ENCODE results near the gene CST11.

CST11 gene

GRCh38 chr20:23419995-23420901, 32.4 kb downstream of the CST11 start:
- peak; percentile 64 for DNase-seq

- DNase-seq: no peak
Measured at GRCh38 chr20:23419657-23419994, 33.0 kb downstream of the CST11 start.

DNA sequence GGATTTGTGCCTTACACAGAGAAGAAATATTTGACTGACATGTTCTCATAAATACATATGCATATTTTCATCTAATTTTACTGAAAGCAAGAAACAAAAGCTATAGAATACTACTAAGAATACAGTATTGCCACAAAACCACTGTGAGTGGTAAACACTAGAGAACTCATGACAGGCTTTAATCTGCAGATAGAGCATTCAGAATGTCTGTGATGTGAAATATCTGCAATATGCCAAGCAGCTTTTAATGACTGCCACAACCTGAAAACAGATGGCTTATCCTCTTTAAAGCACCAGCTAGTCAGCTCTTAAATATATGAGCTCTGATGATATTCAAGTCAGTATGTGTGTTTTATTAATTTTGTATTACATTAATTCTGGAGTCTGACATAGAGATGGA, 34.8 kb downstream of the CST11 start:
- no peak for DNase-seq

DNA sequence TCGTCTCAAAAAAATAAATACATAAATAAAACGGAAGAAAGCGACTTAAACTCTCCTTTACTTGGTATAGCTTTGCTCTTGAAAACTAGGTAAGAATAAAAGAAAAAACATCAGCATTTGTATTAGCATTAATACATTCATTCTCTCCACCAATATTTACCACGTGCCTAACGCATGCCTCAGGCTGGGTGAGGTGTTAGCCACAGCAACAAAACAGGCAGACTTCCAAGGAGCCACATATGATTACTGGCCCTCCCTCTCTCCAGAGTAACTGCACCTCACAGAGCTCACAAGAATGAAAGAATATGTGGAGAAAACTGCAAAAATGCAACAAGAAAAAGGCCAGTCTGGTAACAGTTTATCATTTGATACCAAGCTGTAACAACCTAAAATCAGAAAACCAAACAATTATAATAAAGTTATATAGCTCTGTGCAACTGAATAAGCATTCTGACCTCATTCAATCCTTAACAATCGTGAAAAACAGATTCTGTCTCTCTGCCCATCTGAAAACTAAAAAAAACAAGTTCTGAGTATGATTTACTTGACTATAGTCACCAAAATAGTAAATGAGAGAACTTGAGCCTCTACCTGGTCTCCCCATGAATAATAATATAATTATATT, 36.6 kb downstream of the CST11 start:
- no peak for DNase-seq

- DNase-seq: no peak
Measured at GRCh38 chr20:23415555-23415954, 37.1 kb downstream of the CST11 start.

DNA sequence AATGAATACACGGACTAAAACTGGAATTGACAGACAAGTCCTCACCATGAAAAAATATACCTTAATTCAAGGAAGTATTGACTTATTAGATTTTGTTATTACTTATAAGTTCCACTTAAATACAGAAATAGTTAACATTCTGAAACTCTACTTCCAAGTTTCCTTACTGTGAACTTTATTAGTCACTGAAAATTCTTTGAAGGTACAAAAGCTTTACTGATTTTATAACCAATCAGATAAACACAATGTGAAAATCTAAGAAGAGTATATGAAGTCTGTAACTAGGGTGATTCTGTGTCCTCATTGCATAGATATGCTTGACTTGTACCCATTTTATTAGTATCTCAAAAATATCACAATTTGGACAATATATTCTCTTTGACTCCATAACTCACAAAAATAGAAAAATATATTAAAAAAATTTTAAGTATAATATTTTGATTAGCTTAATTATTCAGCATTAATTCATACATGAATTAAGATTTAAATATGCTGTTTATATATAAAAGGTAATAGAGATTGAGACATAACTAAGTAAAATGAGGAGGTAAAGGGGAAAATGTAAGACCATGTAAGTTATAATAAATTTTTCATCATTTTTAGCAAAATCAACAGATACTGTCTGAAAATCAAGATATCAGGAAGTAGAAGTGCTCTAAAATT, 38.0 kb downstream of the CST11 start:
- DNase-seq: no peak

DNA sequence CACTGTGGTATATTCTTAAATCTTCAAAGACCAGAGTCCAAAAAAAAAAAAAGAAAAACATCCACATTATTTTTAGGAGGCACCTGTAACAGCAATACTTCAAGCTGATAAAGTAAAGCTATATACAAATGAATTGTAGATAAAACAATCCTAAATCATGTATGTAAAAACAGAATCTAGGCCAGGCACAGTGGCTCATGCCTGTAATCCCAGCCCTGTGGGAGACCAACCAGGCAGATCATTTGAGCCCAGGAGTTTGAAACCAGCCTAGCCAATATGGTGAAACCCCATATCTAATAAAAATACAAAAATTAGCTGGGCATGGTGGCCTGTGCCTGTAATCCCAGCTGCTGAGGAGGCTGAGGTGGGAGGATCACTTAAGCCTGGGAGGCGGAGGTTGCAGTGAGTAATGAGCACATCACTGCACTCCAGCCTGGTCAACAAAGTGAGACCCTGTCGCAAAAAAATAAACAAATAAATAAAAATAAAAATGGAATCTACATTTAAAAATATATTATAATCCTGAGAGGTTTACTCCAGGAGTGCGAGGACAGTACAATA, 38.7 kb downstream of the CST11 start:
- DNase-seq: no peak

DNA sequence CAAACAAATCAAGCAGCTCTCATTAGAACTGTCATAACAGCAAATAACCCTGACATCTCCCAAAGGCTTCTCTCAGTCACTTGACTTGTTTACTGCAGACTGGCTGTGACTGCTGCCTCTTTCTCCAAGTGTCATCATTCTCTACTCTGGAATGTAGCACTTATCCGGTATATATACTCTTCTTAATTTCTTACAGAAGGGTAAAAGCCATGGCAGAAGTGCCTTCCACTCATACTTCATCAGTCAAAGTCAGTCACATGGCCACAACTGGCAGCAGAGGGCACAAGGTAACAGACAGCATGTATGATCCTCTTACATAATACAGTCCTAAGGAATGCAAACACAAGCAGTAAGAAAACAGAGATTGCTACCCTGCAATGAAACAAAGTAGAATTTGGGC, 40.6 kb downstream of the CST11 start:
- no peak for DNase-seq

DNA sequence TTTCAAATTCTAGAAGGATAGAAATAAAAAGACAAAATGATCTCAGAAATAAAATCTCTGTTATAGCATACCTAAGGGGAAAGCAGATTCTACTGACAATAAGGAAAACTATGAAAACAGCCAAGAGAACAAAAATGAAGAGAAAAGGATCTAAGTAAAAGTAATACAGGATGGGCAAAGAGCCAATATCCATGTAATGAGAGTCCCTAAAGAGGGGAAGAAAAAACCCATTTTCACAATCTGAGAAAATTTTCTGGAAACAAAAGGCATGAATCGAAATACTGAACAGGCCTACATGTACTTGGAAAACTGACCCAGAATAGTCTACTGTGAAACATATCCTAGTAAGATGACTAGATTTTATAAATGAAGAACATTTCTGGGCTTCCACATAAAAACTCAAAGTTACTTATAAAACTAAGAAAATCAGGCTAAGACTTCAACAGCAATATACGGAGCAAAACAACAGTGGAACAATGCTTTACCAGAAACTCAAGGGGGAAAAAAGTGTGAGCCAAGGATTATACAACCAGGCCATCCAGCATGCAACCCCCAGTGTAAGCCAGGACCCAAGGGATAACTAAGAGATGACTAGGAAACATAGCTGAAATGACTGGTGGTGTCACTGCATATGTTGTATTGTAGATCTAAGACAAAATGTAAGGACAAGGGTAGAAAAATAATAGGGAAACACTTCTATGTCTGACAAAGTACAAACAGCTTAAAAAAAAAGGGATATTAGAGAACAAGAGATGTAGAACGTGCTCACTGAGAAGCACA, 41.6 kb downstream of the CST11 start:
- no peak for DNase-seq

- no peak for DNase-seq
Measured at GRCh38 chr20:23409800-23410199, 42.9 kb downstream of the CST11 start.

- DNase-seq: no peak
Measured at GRCh38 chr20:23408957-23409356, 43.7 kb downstream of the CST11 start.

DNA sequence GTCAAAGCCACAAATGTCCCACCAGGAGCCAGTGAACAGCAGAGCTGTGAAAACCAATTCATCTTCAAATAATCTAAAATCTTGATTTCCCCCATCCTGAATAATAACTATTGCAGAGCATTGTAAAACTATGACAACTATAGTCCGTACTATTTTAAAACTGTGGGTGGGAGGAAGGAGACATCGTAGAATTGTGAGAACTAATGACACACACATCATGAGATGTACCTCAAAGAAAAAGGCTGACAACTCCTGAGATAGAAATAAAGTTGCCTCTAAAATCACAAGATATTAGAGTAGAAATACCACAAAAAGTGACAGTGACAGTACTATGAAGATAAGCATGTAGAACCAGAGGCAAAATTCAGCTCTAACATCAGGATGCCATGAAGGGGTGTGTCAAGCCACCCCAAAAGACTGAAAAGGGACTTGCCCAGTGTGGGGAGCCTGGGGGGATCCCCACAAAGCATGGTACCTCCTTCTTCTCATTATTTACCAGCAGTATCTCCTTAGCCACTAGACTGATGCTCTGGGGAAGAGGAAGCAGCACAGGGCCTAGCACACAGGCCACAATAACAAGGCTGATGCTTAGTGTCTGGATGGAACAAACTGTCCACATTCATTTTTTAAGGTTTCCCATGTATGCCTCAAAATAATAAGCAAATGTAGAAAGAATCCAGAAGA, 44.8 kb downstream of the CST11 start:
- no peak for DNase-seq

DNA sequence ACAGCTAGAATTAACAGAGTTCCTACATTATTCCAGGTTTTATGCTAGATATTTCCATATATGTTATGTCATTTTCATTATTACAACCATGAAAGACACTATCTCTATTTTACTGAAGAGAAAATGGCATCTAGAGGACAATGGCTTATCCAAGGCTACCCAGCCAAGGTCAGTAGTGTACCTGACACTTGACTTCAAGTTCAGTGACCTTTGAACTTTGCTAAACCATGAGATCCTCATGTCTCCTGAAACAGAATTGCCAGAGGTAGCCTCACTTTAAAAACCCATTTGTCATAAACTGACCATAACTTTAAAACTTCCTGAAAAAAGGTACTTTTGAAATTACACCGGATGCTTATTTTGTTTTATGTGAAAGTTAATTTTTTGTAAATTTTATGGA, 45.8 kb downstream of the CST11 start:
- no peak for DNase-seq

DNA sequence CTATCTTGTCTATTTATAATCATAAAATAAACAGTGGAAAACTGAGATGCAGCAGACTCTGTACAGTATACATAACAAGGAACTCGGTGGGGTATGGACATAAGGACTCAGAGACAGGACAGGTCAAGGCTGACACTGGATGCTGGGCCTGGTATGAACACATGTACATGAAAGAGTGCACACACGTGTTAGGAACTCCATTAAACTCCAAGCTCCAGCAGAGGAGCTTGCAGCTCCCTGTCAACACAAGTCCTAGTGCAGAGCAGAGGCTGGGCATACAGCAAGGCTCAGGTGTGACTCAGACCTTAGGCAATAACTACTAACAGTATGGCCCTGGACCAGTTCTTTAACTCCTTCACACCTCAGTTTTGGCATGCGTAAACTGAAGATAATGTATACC, 48.5 kb downstream of the CST11 start:
- no peak for DNase-seq

DNA sequence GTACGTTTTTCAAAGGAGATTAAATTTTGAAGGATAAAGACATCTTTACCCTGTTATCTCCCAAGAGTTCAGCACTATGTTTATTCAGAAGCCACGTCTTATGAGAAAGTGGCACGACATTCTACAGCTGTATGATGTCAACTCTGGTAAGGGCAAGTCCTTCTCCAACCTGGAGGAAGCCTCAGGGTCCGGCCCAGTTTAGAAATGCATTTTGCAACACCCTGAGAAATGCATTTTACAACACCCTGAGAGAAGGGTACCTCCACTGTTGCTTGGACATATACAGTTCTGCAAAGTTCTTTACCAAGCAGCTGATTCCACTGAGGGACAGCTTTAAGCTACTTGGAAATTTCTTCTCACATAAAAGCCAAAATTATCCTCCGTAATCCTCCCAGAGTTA, 48.9 kb downstream of the CST11 start:
- DNase-seq: no peak

- no peak for DNase-seq
Measured at GRCh38 chr20:23401051-23401450, 51.6 kb downstream of the CST11 start.

All from stimulated activated CD4-positive, alpha-beta T cell treated with anti-CD3 and anti-CD28 coated beads, Interleukin-4, amount 100 ng/mL, for 1 hour (primary cell).